ENCODE results near the gene PLCH1. TPM values are rescaled to one million over a fixed set of nuclear protein-coding genes. Genes with fewer than 3 reads are reported as not detected.

PLCH1 gene
- total and polyA plus RNA-seq, 2 of the 8 experiments (the other 6 are each of a cell fraction or from before 2014, with no cell fraction given) = 5.8 to 17.2 TPM

GRCh38 chr3:155465664-155466063, 279.2 kb downstream of the PLCH1 start (continued):
- TF ChIP-seq BRCA1 (IDR thresholded peaks at IDR 0.05; ENCODE audit: low read depth, low read length) (no peak), RAD21 (IDR thresholded peaks at IDR 0.05 in 1 of 2, conservative IDR thresholded peaks at IDR 0.05 in 1 of 2; ENCODE audit: low read depth in 2 of 2, low read length in 2 of 2) (peak; percentile 13 to 52; a peak in 2 of 4 replicates), SIX5 (IDR thresholded peaks at IDR 0.05; ENCODE audit: low read depth, low read length) (no peak), SIN3A (conservative IDR thresholded peaks at IDR 0.05 in 1 of 2, IDR thresholded peaks at IDR 0.05 in 1 of 2; ENCODE audit: low read depth in 1 of 2, low read length in 2 of 2) (no peak)

Measured in H1 (cell line).